ENCODE data around the gene MAPKAP1.

Gene MAPKAP1

DNA sequence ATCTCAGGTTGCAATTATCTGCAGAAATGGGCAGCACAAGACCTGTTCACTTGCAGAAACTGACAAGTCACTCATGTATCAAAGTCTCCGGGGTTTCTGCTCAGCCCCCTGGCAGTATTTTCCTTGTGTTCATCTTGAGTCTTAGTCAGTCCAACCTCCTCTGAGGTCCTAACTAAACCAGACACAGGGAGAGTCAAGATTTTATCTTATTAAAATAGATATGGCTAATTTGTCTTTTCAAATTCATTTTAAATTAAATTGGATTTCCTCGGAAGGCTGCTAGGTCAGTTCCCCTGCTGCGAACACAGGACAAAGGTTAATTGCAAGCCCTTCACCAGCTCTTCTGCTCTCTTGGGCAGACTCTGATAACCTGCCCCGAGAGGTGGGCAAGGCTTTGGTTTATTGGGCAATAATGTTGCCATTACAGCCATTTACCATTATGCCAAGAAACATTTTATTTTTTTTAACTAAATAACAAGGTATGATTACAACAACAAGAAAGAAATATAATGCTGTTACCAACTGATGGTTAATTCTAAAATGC lies 103.5 kb downstream of the MAPKAP1 start:
- no peak for DNase-seq (ENCODE audit: low spot score)
- TF ChIP-seq CTCF (IDR thresholded peaks at IDR 0.05; ENCODE audit: extremely low read depth, missing control alignments), result no peak

GRCh38 chr9:125601961-125602360 lies 105.0 kb downstream of the MAPKAP1 start:
- no peak for DNase-seq (ENCODE audit: low spot score)
- no peak for TF ChIP-seq CTCF (IDR thresholded peaks at IDR 0.05; ENCODE audit: extremely low read depth, missing control alignments)

GRCh38 chr9:125600194-125600593 lies 106.8 kb downstream of the MAPKAP1 start:
- no peak for TF ChIP-seq CTCF (IDR thresholded peaks at IDR 0.05; ENCODE audit: extremely low read depth, missing control alignments)
- no peak for DNase-seq (ENCODE audit: low spot score)

GRCh38 chr9:125594223-125594610 lies 112.8 kb downstream of the MAPKAP1 start:
- TF ChIP-seq CTCF (IDR thresholded peaks at IDR 0.05; ENCODE audit: extremely low read depth, missing control alignments), result no peak
- DNase-seq (ENCODE audit: low spot score), result no peak

GRCh38 chr9:125593581-125594222 lies 113.3 kb downstream of the MAPKAP1 start:
- DNase-seq (ENCODE audit: low spot score), result no peak
- TF ChIP-seq CTCF (IDR thresholded peaks at IDR 0.05; ENCODE audit: extremely low read depth, missing control alignments), result no peak

- DNase-seq (ENCODE audit: low spot score), result no peak
- no peak for TF ChIP-seq CTCF (IDR thresholded peaks at IDR 0.05; ENCODE audit: extremely low read depth, missing control alignments)
Observed at GRCh38 chr9:125591888-125592287, 115.1 kb downstream of the MAPKAP1 start.

DNA sequence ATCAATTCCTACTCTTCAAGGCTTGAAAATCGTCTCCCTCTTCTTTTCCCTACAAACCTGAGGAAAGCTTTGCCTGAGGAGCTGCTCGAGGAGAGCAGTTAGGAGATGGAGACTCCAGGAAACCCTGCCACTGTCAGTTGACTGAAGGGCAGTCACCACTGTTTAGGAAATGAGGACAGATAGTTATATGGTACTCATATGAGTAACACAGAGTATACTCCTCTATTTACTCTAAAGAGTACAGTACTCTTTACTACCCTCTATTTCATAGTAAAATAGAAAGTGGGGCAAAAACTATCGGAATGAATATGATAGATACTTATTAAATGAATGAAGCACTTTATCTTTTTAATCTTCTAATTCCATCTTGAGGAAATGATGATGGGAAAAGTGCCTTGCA lies 115.8 kb downstream of the MAPKAP1 start:
- TF ChIP-seq CTCF (IDR thresholded peaks at IDR 0.05; ENCODE audit: extremely low read depth, missing control alignments), result no peak
- DNase-seq (ENCODE audit: low spot score), result no peak
